ENCODE results near the gene NEU2.

The NEU2 gene

DNA sequence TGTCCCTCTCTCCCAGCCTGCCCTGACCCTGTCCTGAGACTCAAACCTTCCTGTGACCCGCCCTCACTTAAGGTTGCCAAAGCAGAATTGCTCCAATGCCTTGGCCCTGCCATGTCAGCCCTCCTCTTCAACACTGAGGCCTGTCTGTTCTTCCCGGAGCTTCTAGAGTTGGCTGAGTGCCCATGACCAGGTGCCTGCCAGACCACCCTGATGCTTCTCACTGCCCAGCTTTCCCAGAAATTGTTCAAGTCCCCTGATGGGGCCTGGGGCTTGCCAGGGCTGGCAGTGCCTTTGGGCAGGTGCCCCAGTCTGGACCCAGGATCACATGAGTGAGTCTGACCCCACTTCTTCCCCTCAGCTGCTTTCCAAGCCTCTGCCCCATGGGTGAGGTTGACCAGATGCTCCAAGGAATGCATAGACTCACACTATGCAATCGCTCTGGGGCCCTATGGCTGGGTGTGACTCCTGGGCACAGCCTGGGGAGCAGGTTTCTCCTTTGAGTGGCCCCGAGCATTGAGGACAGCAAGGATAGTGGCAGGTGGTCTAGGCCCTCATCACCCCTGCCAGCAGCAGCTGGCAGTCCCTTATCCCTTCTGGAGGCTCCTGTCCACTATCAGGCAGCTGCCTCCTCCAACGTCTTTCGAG, 24.6 kb downstream of the NEU2 start:
- no peak for TF ChIP-seq CTCF (IDR thresholded peaks at IDR 0.05; ENCODE audit: low read depth, low read length, missing control alignments)

DNA sequence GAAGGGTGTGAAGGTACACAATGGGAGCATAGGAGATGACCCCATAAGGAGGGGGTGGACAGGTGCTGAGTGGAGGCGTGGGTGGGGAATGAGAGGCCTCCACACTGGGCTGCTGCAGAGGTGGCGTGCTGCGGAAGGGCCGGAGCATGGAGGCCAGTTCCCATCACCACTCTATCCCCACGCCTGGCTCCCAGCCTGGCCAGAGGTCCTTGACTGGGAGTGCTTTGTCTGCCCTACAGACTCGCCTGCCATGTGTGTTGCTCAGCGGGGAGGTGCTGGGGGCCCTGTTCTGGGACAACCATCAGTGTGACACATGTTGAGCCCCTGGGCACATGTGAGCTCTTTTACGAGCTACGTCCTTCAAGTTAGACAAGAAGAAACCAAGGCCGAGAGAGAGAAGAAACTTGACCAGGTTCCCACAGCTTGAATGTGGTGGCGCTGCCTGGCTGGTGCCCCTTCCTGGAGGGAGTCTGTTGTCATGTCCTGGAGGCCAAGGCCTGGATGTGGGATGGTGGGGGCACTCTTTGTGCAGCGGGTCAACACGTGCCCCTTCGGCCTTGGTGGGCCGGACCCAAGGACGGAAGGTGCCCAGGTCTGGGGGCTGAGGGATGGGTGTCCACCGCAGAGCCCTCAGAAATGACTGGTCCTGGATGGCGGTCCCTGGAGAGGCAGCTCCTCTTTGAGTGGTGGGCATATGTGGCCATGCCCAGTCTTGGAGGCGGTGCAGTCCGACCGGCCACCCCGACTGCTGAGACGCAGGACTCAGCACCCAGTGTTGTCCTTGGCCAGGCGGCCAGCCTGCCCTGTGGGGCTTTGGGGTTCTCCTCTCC, 26.5 kb downstream of the NEU2 start:
- H3K4me3 ChIP-seq (ENCODE audit: low read depth, low read length): peak overlapping the region; percentile 93
- TF ChIP-seq CTCF (IDR thresholded peaks at IDR 0.05; ENCODE audit: low read depth, low read length, missing control alignments): no peak
- DNase-seq (ENCODE audit: low read depth): no peak

More for the DNA sequence above, 24.6 kb downstream of the NEU2 start:
- DNase-seq (ENCODE audit: low read depth): no peak
- no peak overlapping the region for H3K4me3 ChIP-seq (ENCODE audit: low read depth, low read length)

GRCh38 chr2:233059547-233059796, 27.0 kb downstream of the NEU2 start:
- DNase-seq (ENCODE audit: low read depth): no peak
- peak; percentile 22 for TF ChIP-seq CTCF (IDR thresholded peaks at IDR 0.05; ENCODE audit: low read depth, low read length, missing control alignments)
- peak overlapping the region; percentile 93 for H3K4me3 ChIP-seq (ENCODE audit: low read depth, low read length)

DNA sequence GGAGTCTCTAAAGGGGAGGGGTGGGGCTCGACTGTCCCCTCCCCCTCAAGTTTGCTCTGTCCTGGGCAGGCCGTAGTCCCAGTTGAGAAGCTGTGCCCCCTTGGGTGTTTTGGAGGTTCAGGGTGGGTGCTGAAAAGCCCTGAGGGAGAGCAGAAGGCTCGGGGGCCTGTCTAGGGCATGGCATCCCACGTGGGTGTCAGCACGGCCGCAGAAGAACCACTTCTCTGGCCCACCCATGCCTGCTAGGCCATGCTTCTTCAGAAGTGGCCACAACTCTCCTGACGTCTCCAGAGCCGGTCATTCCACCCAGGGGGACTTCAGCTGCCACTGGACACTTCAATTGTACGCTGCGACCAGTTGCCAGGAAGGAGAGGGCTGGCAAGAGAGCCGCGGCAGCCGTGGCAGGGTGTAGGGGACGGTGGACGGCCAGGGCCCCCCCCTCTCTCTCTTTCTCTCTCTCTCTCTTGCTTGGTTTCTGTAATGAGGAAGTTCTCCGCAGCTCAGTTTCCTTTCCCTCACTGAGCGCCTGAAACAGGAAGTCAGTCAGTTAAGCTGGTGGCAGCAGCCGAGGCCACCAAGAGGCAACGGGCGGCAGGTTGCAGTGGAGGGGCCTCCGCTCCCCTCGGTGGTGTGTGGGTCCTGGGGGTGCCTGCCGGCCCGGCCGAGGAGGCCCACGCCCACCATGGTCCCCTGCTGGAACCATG, 27.5 kb downstream of the NEU2 start, which contains the start of gene INPP5D:
INPP5D (plus strand) TSS at position 546 of the 704 bp plus-strand sequence; CDS start at position 683, 137 bp downstream.
- H3K4me3 ChIP-seq (ENCODE audit: low read depth, low read length): peak within 1 kb of the TSS; percentile 93
- TF ChIP-seq CTCF (IDR thresholded peaks at IDR 0.05; ENCODE audit: low read depth, low read length, missing control alignments): no peak
- peak; percentile 86 for DNase-seq (ENCODE audit: low read depth)

DNA sequence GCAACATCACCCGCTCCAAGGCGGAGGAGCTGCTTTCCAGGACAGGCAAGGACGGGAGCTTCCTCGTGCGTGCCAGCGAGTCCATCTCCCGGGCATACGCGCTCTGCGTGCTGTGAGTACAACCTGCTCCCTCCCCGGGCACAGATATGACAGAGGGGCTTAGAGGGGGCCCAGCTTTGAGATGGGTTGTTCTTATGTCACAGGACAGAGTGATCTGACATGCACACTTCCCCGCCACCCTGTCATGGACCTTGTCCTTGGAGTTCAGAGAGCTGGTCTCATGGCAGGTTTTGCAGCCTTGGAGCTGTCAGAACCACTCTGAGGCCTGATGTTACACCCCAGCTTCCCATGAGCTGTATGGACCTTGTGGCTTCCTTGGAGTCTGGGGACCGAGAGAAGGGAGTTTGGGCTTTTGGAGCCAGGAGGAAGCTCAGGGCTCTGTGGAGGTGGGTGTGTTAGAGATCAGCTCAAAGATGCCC, 28.1 kb downstream of the NEU2 start:
- no peak for TF ChIP-seq CTCF (IDR thresholded peaks at IDR 0.05; ENCODE audit: low read depth, low read length, missing control alignments)
- H3K4me3 ChIP-seq (ENCODE audit: low read depth, low read length): peak overlapping the region; percentile 93
- DNase-seq (ENCODE audit: low read depth): no peak

- TF ChIP-seq CTCF (IDR thresholded peaks at IDR 0.05; ENCODE audit: low read depth, low read length, missing control alignments): no peak
- H3K4me3 ChIP-seq (ENCODE audit: low read depth, low read length): peak overlapping the region; percentile 93
- DNase-seq (ENCODE audit: low read depth): no peak
These were observed 28.6 kb downstream of the NEU2 start for GRCh38 chr2:233060980-233061590.

Measured in GM12864 (cell line).